RWPE2 (cell line): Measurements from ENCODE around the gene PTGDS.

Experiments
- ATAC-seq: fragments of 200-7000 bp; cut with Tn5 transposase; 3 replicates; pipeline ENCODE4 v1.9.1; 2021; ENCODE audit warnings: low read depth
- DNase-seq: peaks from one replicate; pipeline ENCODE4 v3.0.0-alpha.2; 2020; ENCODE audit warnings: low spot score
- H3K27ac ChIP-seq: fragments of 450-650 bp; 2 replicates; pipeline ENCODE4 v1.5.1; 2017; ENCODE audit warnings: mild to moderate bottlenecking; ENCODE audit not compliant: poor library complexity, severe bottlenecking
- H3K27me3 ChIP-seq: fragments of 250-450 bp; sonication (Bioruptor Pico); 2 replicates; pipeline ENCODE4 v1.5.1; 2021; ENCODE audit warnings: mild to moderate bottlenecking, moderate library complexity; ENCODE audit not compliant: insufficient read depth, poor library complexity, severe bottlenecking
- H3K36me3 ChIP-seq: fragments of 250-450 bp; sonication (Bioruptor Pico); 2 replicates; pipeline ENCODE4 v1.5.1; 2020; ENCODE audit warnings: low read depth, mild to moderate bottlenecking, moderate library complexity
- H3K4me1 ChIP-seq: fragments of 250-450 bp; sonication (Bioruptor Pico); 2 replicates; pipeline ENCODE4 v1.5.1; 2021; ENCODE audit warnings: mild to moderate bottlenecking, moderate library complexity; ENCODE audit not compliant: insufficient read depth, poor library complexity, severe bottlenecking
- H3K4me3 ChIP-seq: fragments of 250-450 bp; sonication (Bioruptor Pico); 2 replicates; pipeline ENCODE4 v1.5.1; 2021; ENCODE audit warnings: mild to moderate bottlenecking, moderate library complexity; ENCODE audit not compliant: severe bottlenecking
- H3K9me3 ChIP-seq: fragments of 250-450 bp; sonication (Bioruptor Pico); 2 replicates; pipeline ENCODE4 v1.5.1; 2021; ENCODE audit warnings: mild to moderate bottlenecking, moderate library complexity; ENCODE audit not compliant: severe bottlenecking
- CTCF ChIP-seq: fragments of 450-650 bp; IDR thresholded peaks from one replicate; pipeline ENCODE4 v1.5.1; 2017; ENCODE audit warnings: mild to moderate bottlenecking, moderate library complexity; ENCODE audit not compliant: poor library complexity, severe bottlenecking

PTGDS gene

GRCh38 chr9:136964171-136964689, 13.1 kb upstream of the PTGDS start:
- DNase-seq (no peak), ATAC-seq (peak; percentile 57)
- Histone ChIP-seq H3K9me3 (no peaks in the 10 kb centered on the region), H3K4me3 (no peak overlapping the region), H3K27me3 (no peaks in the 10 kb centered on the region), H3K36me3 (no peaks in the 10 kb centered on the region), H3K27ac (no peak overlapping the region), H3K4me1 (no peaks in the 10 kb centered on the region)
- TF ChIP-seq CTCF: no peak

- DNase-seq (no peak), ATAC-seq (no peak)
- no peak overlapping the region for H3K27ac ChIP-seq
- no peaks in the 10 kb centered on the region for H3K27me3 ChIP-seq
- H3K36me3 ChIP-seq: no peaks in the 10 kb centered on the region
- no peak overlapping the region for H3K4me3 ChIP-seq
- no peak for TF ChIP-seq CTCF
- H3K9me3 ChIP-seq: no peaks in the 10 kb centered on the region
- H3K4me1 ChIP-seq: no peaks in the 10 kb centered on the region
Observed at GRCh38 chr9:136964833-136965422, 12.4 kb upstream of the PTGDS start.

GRCh38 chr9:136965771-136966484, 11.4 kb upstream of the PTGDS start:
- Histone ChIP-seq H3K36me3 (no peaks in the 10 kb centered on the region), H3K4me1 (no peaks in the 10 kb centered on the region), H3K4me3 (no peak overlapping the region), H3K27me3 (no peaks in the 10 kb centered on the region), H3K9me3 (no peaks in the 10 kb centered on the region), H3K27ac (no peak overlapping the region)
- ATAC-seq (no peak), DNase-seq (no peak)
- TF ChIP-seq CTCF: no peak

- Histone ChIP-seq H3K27me3 (no peaks in the 10 kb centered on the region), H3K4me1 (no peaks in the 10 kb centered on the region), H3K36me3 (no peaks in the 10 kb centered on the region), H3K4me3 (no peak overlapping the region), H3K27ac (no peak overlapping the region), H3K9me3 (no peaks in the 10 kb centered on the region)
- DNase-seq: no peak
- no peak for ATAC-seq
- TF ChIP-seq CTCF: no peak
Observed at GRCh38 chr9:136968333-136969127, 8.8 kb upstream of the PTGDS start.
